A172 (cell line): ENCODE data around the gene GPR148. TPM values are rescaled to one million over a fixed set of nuclear protein-coding genes. Genes with fewer than 3 reads are reported as not detected.

Experiments
- DNase-seq: peaks from one replicate; pipeline ENCODE4 v3.0.0-alpha.2; 2015; ENCODE audit warnings: low spot score
- total RNA-seq: library from RNA; depleted of rRNA; stranded (reverse); fragments of >200 nt; shearing (Covaris generic); gene quantifications from 2 replicates; pipeline ENCODE4 v1.2.3, GENCODE V29; 2014; rRNA removed

Gene GPR148
- total RNA-seq, 1 experiment from 2014 or later: not detected

- DNase-seq: no peak
Measured at GRCh38 chr2:130769343-130769907, 40.6 kb downstream of the GPR148 start.

GRCh38 chr2:130776550-130776949, 47.7 kb downstream of the GPR148 start:
- DNase-seq: no peak

GRCh38 chr2:130778781-130779180, 49.9 kb downstream of the GPR148 start:
- DNase-seq: no peak

Other genes starting within 250 kb of the GPR148 start
- gene POTEI, start 219.7 kb upstream of the GPR148 start, total RNA-seq: not detected in 2 replicates
- not detected in 2 replicates for gene CFC1B, start 207.8 kb upstream of the GPR148 start, total RNA-seq
- gene CFC1, start 129.5 kb upstream of the GPR148 start, total RNA-seq: not detected in 2 replicates
- gene POTEJ, start 117.6 kb upstream of the GPR148 start, total RNA-seq: not detected in 2 replicates
- not detected in 2 replicates for gene AMER3, start 26.5 kb downstream of the GPR148 start, total RNA-seq
- gene ARHGEF4, start 107.8 kb downstream of the GPR148 start, total RNA-seq: 6.6 and 12.2 TPM in 2 replicates